Measurements from ENCODE around the gene GGT6. TPM values are rescaled to one million over a fixed set of nuclear protein-coding genes. Genes with fewer than 3 reads are reported as not detected.
"Not testable (repeated sequence)": the region's sequence is repeated elsewhere in the genome, so short reads cannot be mapped to it uniquely, and the experiment has no call there.

GGT6 gene
- total RNA-seq, 4 donors from 2014 or later, result not detected

DNA sequence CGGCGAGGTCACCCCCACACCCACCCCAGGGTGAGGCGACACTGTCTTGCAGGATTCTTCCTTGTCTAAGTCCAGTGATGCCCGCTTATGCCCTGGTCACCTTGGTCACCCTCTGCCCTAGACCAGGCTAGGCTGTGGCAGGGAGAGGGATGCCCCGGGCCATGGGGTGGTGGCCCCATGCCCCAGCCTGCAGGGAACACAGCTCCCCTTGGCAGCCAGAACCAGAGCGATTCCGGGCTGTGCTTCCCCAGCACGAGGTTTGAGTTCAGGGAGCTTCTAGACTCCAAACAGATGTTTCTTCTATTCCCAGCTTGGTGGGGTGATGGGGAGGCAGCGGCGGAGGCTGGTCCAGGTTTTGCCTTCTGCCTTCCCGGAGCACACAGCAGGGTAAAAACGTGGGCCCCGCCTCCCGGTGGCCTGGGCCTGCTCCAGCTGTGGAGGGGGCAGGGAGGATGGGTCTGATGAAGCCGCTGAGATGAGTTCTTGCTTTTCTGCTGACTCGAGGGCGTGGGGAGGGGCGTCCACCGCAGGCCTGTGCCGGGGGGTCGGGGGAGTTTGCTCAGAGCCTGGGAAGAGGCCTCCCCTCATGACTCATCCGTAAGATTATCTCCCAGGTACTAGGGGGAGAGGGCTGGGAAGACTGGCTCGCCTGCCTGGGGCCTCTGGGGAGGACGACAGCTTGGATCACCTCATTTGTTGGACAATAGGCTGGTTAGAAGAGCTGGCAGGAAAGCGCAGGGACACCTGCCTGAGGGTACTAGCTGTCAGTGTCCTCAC is 39.3 kb upstream of the GGT6 start:
- TF ChIP-seq CTCF (IDR thresholded peaks at IDR 0.05), result no peak
- TF ChIP-seq EP300 (IDR thresholded peaks at IDR 0.05), result no peak
- no peak for TF ChIP-seq POLR2A (IDR thresholded peaks at IDR 0.05)
- Histone ChIP-seq H3K9me3 (no peaks in the 10 kb centered on the region), H3K27me3 (peaks cover 0 to 24% of the 10 kb centered on the region in 2 donors), H3K4me1 (peaks cover 0 to 25% (median 3%) of the 10 kb centered on the region in 4 donors), H3K36me3 (no peaks in the 10 kb centered on the region), H3K4me3 (no peak overlapping the region), H3K27ac (peak overlapping the region in 2 of 4 donors; percentile 19 to 31)
- no peak for DNase-seq (ENCODE audit: low spot score in 2 of 2)
- 27 to 52% methylated on average over 18 of the region's 25 CpGs for WGBS, 2 donors

DNA sequence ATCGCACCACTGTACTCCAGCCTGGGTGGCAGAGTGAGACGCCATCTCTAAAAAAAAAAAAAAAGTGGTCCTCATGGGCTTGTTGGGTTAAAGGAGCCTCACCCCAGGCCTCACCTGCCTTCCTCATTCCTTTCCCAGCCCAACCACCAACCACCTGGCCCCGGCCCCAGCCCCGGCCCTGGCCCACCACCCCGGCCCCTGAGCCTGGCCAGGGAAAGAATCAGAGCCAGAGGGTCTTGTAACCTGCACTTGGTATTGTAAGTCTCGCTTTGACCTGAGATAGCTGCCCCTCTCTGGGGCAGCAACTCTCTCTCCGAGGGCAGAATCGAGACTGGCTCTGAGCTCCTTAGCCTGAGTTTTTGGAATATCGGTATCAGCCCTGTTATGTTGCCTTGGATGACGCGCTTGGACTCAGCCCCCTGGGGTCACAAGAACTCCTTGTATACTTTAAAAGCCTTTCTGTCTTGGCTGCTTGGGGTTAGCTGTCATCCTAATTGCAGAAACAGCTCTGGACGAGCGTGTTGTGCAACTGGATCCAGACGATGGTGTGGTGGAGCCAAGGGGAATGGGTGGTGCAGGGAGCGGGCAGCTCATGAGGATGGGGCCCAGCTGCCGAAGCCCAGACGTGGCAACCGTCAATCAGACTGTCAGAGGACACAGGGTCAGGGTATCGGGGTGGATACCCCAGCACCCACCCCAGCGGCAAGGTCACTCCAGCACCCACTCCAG is 38.6 kb upstream of the GGT6 start:
- WGBS, 2 donors, result 73 to 75% methylated on average over 19 to 20 of the region's 20 CpGs
- no peak for DNase-seq (ENCODE audit: low spot score in 2 of 2)
- peak overlapping the region in 2 of 4 donors; percentile 26 to 36 for H3K27ac ChIP-seq
- no peak overlapping the region for H3K4me3 ChIP-seq
- peaks cover 0 to 24% of the 10 kb centered on the region in 2 donors for H3K27me3 ChIP-seq
- H3K4me1 ChIP-seq, result peaks cover 0 to 21% (median 2%) of the 10 kb centered on the region in 4 donors
- H3K9me3 ChIP-seq, result no peaks in the 10 kb centered on the region
- no peaks in the 10 kb centered on the region for H3K36me3 ChIP-seq
- no peak for TF ChIP-seq POLR2A (IDR thresholded peaks at IDR 0.05)
- no peak for TF ChIP-seq EP300 (IDR thresholded peaks at IDR 0.05)

DNA sequence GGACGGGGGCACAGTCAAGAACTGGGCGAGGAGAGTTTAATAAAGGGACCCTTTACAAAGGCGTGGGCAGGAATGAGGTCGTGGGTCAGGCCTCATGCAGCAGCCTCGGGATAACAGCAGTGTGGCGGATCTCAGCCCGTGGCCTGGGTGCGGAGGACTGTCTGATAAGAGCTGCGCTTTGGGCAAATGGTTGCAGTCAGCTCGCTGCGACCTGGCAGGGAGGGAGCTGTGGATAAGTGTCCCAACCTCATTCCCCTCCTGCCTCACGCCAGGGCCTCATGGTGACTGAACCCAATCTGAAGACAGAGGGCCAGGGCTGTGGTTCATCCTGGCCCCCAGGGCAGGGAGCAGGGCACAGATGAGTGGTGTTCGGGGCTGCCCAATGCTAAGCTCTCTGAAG is 37.6 kb upstream of the GGT6 start:
- Histone ChIP-seq H3K27me3 (peaks cover 0 to 24% of the 10 kb centered on the region in 2 donors), H3K4me1 (peaks cover 0 to 21% (median 2%) of the 10 kb centered on the region in 4 donors), H3K27ac (peak overlapping the region in 1 of 4 donors; percentile 26), H3K36me3 (no peaks in the 10 kb centered on the region), H3K9me3 (no peaks in the 10 kb centered on the region), H3K4me3 (no peak overlapping the region)
- TF ChIP-seq CTCF (IDR thresholded peaks at IDR 0.05), result no peak
- no peak for TF ChIP-seq POLR2A (IDR thresholded peaks at IDR 0.05)
- TF ChIP-seq EP300 (IDR thresholded peaks at IDR 0.05), result no peak
- DNase-seq (ENCODE audit: low spot score in 2 of 2), result no peak
- 53 to 73% methylated on average over 13 of the region's 13 CpGs for WGBS, 2 donors

GRCh38 chr17:4596636-4597380 is 36.4 kb upstream of the GGT6 start:
- TF ChIP-seq EP300 (IDR thresholded peaks at IDR 0.05) (no peak), POLR2A (IDR thresholded peaks at IDR 0.05) (no peak), CTCF (IDR thresholded peaks at IDR 0.05) (no peak)
- H3K27me3 ChIP-seq, result peaks cover 0 to 24% of the 10 kb centered on the region in 2 donors
- no peak overlapping the region for H3K27ac ChIP-seq
- no peak overlapping the region for H3K4me3 ChIP-seq
- no peak for DNase-seq (ENCODE audit: low spot score in 2 of 2)
- no peaks in the 10 kb centered on the region for H3K36me3 ChIP-seq
- H3K4me1 ChIP-seq, result peaks cover 0 to 21% (median 2%) of the 10 kb centered on the region in 4 donors
- WGBS, 2 donors, result 89 to 93% methylated on average over 20 to 36 of the region's 36 CpGs
- H3K9me3 ChIP-seq, result no peaks in the 10 kb centered on the region

DNA sequence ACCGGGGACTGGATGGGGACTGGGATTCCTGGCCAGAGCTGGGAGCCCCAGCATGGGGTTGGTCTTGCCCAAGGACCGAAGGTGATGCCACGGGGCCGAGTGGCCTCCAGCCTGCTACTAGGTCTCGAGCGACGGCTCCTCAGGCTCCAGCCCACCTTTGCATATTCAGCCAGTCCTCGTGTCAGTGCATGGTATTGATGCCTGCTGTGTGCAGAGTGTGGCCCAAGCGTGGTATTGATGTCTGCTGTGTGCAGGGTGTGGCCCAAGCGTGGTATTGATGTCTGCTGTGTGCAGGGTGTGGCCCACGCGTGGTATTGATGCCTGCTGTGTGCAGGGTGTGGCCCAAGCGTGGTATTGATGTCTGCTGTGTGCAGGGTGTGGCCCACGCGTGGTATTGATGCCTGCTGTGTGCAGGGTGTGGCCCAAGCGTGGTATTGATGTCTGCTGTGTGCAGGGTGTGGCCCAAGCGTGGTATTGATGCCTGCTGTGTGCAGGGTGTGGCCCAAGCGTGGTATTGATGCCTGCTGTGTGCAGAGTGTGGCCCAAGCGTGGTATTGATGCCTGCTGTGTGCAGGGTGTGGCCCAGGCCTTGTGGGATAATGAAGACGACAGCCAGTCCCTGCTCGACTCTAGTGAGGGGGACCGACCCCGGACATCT is 35.4 kb upstream of the GGT6 start:
- not testable (repeated sequence) for DNase-seq (ENCODE audit: low spot score in 2 of 2); H3K9me3 ChIP-seq; H3K4me3 ChIP-seq; H3K27ac ChIP-seq; H3K36me3 ChIP-seq
- H3K4me1 ChIP-seq, result peaks cover 0 to 21% (median 2%) of the 10 kb centered on the region in 4 donors
- WGBS, 2 donors, result 92 to 97% methylated on average over 17 to 22 of the region's 23 CpGs
- peaks cover 0 to 19% of the 10 kb centered on the region in 2 donors for H3K27me3 ChIP-seq

All from tibial nerve (tissue), 4 donors.